Stimulated activated CD4-positive, alpha-beta T cell treated with anti-CD3 and anti-CD28 coated beads, Interleukin-1b, Interleukin-23, amount 100 ng/mL, for 48 hours (primary cell): ENCODE measurements around the gene KLHDC4.

ENCODE experiments used
- DNase-seq: peaks from one replicate; pipeline ENCODE4 v3.0.0-alpha.2; 2020

The KLHDC4 gene

DNA sequence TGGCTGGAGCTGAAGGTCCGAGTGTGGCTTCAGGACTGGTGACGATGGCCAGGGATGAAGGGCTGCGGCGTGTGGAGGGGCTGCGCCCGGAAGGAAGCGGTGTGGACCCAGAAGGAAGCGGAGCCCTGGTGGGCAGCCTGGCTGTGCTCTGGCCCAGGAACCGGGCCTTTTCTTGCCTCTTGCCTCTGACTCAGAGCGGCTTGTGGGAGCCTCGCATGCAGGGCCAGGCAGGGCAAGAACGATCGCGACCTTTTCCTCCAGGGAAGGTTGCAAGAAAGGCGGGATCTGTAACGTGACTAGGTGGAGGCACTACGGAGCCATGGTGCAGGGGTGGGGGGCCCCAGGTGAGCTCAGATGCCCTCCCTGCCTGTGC lies 85.5 kb downstream of the KLHDC4 start:
- no peak for DNase-seq

DNA sequence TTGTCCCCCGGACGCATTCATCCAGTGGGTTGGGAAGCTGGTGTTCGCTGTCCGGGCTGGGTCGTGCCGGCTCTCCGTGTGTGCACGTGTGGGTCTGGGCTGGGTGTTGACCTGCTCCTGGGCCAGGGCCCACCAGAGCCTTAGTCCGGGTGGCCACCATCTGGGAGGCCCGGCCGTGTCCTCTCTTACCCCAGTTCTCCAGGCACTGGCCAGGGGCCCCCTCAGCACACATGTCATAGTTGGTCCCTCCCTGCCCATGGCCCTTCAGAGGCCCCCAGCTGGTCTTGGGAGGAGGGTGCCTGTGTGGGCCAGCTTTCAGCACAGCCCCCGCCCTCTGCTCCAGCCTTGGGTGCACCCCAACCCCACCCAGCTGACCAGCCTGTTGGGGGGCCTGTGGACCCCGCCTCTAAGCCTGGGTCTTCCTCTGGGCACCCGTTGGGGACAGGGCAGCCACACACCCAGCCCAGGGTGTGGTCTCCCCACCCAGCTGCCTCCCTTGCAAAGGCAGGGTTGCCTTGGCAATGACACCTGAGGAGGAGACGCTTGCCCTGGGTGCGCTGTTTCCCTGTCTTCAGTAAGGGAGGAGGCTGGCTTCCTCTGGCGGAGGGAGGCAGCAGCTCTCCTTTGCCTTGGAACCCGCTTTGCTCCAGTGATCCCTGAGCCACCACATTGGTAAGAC lies 86.1 kb downstream of the KLHDC4 start:
- no peak for DNase-seq

DNA sequence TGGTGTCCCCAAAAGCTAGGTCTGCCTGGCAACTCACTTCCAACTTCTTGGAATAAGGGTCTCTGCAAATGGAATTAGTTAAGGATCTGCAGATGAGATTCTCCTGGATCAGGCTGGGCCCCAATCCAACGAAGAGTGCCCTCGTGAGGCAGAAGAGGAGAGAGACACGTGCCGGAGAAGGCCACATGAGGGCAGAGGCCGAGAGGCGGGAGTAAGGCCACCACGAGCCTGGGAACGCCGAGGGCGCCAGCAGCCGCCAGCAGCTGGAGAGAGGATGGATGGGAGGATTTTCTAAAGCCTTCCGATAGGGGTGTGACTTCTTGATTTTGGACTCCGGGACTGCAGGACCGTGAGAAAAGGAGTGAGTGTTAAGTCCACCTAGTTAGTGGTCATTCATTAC lies 87.2 kb downstream of the KLHDC4 start:
- no peak for DNase-seq

DNA sequence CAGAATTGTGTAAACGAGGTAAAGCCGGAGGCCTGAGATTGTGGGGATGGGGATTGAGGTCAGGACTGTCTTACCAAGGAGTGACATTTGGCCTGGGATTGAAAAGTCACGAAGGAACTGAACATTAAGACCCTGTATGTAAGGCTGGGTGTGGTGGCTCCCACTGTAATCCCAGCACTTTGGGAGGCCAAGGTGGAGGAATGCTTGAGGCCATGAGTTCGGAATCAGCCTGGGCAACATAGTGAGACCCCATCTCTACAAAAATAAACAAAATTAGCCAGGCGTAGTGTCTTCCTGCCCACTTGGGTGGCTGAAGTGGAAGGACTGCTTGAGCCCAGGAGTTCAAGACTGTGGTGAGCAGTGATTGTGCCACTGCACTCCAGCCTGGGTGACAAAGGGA lies 88.0 kb downstream of the KLHDC4 start:
- no peak for DNase-seq

DNA sequence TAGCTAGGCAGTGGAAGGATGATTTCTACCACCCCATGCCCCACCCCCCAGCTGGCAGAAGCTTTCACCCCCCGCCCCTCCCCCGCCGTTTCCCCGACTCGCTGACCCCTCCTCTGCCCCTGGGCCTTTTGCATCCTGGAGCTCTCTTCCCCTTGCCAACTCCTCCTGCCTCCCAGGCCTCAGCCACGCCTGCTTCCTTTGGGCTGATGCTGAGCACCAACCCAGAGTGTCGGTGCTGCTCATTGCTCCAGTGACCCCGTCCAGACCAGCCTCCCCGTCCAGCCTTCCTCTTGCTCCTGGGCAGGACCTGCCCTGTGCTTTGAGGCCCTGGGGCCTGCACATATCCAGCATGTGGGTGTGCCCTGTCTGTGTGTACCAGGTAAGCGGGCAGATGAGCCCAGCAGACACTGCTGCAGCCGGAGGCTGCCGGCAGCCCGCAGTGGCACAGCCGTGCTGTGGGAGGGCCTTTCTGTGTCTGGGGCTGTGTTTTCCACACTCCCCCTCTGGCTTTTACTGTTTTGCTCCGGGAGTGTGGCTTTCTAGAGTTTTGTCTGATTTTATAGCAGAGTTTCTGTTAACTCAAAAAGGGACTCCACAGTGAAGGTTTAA lies 90.6 kb downstream of the KLHDC4 start:
- DNase-seq: no peak

DNA sequence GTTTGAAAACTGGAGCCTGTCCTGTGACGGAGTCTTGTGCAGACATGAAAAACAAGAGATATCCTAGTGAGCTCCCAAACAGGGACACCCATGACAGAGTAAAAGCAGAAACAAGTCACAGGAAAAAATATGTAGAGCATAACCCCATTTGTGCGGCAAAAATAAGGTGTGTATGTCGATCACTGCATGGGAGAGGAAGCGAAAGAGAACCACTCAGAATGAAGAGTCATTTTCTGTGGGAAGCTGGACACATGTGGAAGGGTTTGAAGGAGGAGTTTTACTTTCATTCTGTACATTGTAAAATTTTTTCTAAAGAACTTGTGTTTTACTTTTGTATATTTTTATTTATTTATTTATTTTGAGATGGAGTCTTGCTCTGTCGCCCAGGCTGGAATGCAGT lies 91.4 kb downstream of the KLHDC4 start:
- no peak for DNase-seq

DNA sequence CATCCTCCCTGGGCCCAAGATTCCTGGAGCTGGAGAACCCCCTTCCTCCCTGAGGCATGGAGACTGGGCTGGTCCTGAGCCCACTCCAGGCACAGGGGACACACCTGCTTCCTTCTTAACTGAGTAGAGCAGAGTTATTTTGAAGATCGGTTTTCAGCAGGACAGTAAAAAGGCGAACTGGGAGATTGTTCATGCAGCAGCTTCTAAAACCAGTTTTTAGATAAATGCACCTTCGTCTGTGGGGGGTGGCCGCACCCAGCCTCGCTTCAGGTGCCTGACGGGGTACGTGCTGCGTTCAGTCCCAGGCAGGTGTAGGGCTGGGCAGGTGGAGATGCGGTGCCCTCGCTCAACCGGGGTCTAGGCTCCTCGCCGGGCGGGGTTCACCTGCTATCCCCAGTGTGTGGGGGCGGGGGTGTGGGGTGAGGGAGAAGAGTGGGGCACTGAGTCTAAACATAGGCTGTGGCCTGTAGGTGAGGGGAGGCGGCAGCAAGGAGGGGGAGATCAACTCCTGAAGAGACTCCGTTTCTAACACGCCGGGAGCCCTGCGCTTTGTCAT lies 94.0 kb downstream of the KLHDC4 start:
- no peak for DNase-seq

DNA sequence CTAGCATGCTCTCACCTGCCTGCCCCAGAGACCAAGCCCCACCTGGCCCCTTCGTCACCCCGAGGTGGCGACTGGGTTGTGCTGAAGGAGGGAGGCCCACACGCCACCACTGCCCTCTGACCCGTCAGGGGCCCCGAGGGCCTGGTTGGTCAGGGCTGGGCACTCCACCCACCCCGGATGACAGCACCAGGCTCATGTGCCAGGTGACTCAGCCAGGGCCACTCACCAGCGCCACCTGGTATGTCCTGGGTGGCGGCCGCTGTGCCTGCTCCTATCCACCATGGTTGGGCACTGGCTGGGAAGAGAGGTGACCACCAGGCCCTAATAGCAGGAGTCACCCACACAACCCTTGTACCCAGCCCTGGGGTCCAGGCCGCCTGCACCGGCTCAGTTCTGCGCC lies 94.6 kb downstream of the KLHDC4 start:
- no peak for DNase-seq

DNA sequence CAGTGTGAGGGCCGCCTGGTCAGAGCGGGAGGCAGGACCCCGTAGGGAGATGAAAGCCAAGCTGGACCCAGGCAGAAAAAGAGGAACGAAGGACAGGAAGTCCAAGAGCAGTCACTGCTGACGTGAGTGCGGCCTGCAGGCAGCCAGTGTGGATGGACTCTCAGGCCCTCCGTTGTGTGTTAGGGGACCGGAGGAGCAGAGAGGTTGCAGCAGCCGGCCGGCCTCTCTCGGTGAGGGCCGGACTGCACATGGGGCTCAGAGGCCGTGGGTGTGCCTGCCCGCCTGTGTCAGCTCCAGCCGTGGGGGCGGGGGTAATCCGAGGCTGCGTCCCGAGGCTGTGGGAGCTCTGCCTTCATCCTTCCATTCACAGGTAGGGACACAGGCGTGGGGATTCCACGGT lies 96.1 kb downstream of the KLHDC4 start:
- DNase-seq: no peak

DNA sequence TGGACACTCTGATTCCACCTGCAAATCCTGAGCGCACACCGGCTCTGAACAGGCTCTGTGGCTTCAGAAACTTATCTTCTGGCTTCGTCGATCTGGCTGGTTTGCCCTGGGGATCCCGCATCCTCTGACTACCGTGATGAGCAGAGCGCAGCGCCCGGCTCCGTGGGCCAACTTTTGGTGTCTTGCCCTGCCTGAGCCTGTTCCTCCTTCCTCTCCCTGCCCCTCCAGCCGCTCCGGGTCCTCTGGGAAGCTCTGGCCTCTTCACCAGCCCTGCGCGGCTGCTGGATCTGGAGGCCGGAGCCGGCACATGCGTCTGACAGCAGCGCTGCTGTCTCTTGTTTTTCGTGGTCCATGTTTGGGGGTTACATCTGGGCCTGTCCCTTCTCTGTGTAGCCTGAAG lies 97.8 kb downstream of the KLHDC4 start:
- DNase-seq: no peak

DNA sequence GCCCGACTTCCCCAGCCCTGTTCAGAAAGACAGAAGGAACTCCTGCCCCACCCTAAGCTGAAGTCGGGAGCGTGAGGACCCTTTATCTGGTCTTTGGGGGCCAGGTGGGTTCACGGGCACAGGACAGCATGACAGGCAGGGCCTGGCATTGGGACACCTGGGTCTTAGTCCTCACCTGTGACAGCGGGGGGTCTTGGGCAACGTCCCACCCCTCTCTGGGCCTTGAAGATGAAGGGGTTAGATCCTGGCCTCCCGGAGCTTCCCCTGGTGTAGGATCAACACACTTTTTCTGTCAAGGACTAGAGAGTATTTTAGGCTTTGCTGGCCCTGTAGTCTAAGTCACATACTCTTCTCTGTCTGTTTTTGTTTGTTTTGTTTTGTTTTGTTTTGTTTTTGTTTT lies 98.3 kb downstream of the KLHDC4 start:
- DNase-seq: no peak

DNA sequence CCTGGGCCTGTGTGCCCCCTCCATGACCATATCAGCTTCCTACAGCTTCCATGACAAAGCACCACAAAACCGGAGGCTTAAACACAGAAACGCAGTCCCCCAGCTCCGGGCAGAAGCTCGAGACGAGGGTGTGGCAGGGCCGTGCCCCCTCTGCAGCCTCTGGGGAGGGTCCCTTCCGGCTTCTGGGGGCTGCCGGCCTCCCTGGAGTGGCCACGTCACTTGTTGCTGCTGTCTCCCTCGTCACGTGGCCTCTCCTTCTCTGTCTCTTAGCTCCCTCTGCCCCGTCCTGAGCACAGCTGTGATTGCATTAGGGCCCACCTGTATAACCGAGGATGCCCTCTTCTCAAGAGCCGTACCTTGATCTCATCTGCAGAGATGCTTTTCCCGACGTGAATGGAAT lies 98.9 kb downstream of the KLHDC4 start:
- DNase-seq: no peak

DNA sequence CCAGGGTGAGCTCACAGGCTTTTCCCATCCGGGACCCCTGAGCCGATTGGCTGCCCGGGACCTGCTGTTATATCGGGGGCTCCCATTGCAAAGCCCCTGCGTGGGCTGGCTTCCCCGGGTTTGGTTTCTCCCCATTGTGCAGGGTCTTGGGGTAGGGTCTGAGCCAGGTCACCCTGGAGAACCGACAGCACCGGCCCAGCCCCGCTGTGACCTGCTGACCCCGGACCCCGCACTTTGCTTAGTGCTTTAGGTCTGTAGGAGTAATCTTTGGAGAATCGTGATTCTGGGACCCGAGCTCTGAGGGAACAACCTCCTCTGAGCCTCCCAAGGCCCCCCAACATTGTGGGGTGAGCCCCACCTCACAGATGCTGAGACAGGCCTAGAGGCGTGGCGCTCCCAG lies 100.6 kb downstream of the KLHDC4 start:
- DNase-seq: no peak

DNA sequence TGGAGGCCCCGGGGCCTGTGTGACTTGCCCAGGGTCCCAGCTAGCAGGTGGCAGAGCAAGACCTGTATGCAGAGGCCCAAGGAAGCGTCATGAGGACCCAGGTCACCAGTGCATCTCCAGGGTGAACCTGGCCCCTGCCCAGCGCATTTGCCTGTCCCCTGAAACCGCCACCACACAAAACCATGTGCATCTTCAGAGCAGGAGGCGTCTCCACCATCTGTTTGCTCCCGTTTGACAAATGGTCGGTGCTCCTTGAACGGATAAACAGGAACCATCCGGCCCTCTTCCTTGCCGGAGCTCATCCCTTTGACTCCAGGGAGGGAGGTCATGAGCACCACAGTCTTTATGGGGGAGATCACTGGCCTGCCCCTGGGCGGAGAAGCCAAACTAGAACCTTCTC lies 101.0 kb downstream of the KLHDC4 start:
- no peak for DNase-seq

DNA sequence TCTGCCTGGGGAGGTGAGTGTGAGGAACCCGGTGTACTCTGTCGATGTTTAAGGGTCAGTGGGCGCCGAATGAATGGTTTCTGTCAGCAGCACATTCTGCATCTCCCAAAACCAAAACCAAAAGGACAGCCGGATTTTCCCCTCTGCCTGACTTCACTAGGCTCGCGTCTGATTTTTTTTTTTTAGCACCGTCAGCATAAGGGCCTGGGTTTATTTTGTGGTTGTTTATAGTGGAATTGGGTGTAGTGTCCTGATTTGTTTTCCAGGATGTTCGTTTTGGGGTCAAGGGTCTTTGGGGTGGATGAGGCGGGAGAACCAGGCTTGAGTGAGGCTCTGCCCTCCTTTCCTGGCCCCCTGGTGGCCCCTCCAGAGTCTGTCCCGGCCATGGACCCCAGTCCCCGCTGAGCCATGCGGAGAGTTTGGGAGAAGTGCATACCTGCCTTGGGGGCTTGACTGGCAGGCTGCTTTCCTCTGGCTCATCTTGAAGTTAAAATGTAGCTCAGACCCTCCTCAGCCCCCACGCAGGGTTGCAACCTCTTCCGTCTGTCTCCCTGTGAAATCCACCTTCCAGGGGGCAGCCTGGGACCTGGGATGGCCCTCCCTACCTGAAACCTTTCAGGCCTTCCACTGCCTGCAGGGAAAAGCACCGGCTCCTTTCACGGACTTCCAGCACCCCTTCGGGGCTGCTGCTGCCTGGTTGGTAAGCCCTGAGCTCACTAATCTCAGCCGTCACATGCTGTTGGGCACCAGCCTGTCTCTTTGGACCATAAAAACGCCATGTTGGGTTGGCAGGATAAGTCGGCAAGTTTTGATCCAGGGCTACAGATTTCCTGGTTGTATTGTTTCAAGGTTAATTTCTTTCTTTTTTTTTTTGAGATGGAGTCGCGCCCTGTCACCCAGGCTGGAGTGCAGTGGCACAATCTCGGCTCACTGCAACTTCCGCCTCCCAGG lies 103.3 kb downstream of the KLHDC4 start:
- DNase-seq: no peak

DNA sequence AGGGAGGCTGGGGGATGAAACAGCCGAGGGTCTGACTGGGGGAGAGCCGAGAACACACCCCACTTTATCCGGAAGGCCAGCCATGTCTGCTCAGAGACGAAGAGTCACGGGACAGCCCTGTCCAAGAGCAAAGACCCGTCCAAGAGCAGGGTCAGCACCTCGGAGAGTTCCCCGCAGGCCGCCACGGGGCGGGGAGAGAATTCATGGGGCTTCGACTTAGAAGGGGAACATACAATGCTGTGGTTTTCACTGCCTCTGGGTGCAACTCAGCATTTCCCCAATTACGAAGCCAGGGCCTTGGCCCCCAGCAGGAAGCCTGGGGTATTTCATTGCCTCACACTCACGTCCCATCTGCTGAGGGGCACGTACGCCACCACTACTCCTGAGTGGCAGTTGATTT lies 104.2 kb downstream of the KLHDC4 start:
- peak; percentile 24 for DNase-seq

DNA sequence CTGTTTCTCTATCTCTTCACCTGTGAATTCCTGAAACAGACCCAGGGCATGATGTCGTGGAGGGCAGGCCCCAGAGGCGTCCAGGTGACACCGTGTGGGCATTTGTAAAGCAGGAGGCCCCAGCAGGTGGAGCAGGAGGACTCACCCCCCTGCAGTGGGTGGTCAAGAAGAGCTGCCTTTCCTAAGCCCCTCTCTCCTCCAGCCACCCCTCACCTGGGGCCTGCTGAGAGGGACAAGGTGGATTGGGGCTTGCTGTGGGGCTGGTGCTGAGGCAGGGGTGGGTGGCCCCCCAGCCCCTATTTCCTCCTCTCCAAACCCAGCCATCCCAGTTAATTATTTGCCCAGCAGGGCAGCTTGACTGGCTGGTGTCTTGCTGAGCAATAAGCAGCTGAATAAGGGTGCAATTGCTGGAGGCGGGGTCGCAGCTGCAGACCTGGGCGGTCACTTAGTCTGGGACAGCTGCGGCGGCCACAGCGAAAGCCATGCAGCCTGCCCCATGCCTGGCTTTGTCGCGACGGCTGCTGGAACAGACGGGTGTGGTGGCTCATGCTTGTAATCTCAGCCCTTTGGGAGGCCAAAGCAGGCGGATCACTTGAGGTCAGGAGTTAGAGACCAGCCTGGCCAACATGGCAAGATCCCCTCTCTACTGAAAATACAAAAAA lies 107.1 kb downstream of the KLHDC4 start:
- no peak for DNase-seq
